Activated CD8-positive, alpha-beta memory T cell treated with anti-CD3 and anti-CD28 coated beads for 24 hours (primary cell): Measurements from ENCODE around the gene STAT6.

Experiments used
- DNase-seq: peaks from one replicate; pipeline ENCODE4 v3.0.0-alpha.2; 2020

The STAT6 gene

GRCh38 chr12:57143454-57143853 is 32.3 kb upstream of the STAT6 start:
- no peak for DNase-seq

GRCh38 chr12:57142727-57143126 is 31.6 kb upstream of the STAT6 start:
- no peak for DNase-seq

- DNase-seq, result no peak
Observed at GRCh38 chr12:57142121-57142520, 31.0 kb upstream of the STAT6 start.

- no peak for DNase-seq
Observed at GRCh38 chr12:57141249-57141648, 30.1 kb upstream of the STAT6 start.

- DNase-seq, result no peak
Observed at GRCh38 chr12:57139796-57140649, 28.9 kb upstream of the STAT6 start.

- DNase-seq, result no peak
Observed at GRCh38 chr12:57138526-57139272, 27.5 kb upstream of the STAT6 start.

- no peak for DNase-seq
Observed at GRCh38 chr12:57135527-57136326, 24.6 kb upstream of the STAT6 start.

- no peak for DNase-seq
Observed at GRCh38 chr12:57134949-57135348, 23.8 kb upstream of the STAT6 start.

GRCh38 chr12:57133916-57134315 is 22.8 kb upstream of the STAT6 start:
- DNase-seq, result no peak

- DNase-seq, result no peak
Observed at GRCh38 chr12:57133013-57133569, 21.9 kb upstream of the STAT6 start.

GRCh38 chr12:57131896-57132744 is 21.0 kb upstream of the STAT6 start:
- no peak for DNase-seq

- DNase-seq, result no peak
Observed at GRCh38 chr12:57130941-57131340, 19.8 kb upstream of the STAT6 start.

- DNase-seq, result no peak
Observed at GRCh38 chr12:57129889-57130288, 18.7 kb upstream of the STAT6 start.

GRCh38 chr12:57129321-57129842 is 18.2 kb upstream of the STAT6 start:
- no peak for DNase-seq

GRCh38 chr12:57128519-57129247 is 17.5 kb upstream of the STAT6 start:
- DNase-seq, result no peak

GRCh38 chr12:57127726-57128518 is 16.8 kb upstream of the STAT6 start, which contains the start of gene LRP1:
Gene LRP1 (plus strand): TSS chr12:57128483. CDS start chr12:57128965, 482 bp downstream.
- peak; percentile 89 for DNase-seq

- DNase-seq, result peak; percentile 75
Observed at GRCh38 chr12:57127101-57127725, 16.1 kb upstream of the STAT6 start.

GRCh38 chr12:57126561-57126960 is 15.4 kb upstream of the STAT6 start:
- DNase-seq, result no peak

- no peak for DNase-seq
Observed at GRCh38 chr12:57126061-57126460, 14.9 kb upstream of the STAT6 start.
